Suprapubic skin (tissue), 4 donors: ENCODE measurements around the gene TRUB2. TPM values are rescaled to one million over a fixed set of nuclear protein-coding genes. Genes with fewer than 3 reads are reported as not detected.
A peak's percentile ranks its signal among the peaks of the same experiment; 100 is the strongest.
"Not testable (repeated sequence)": the region's sequence is repeated elsewhere in the genome, so short reads cannot be mapped to it uniquely, and the experiment has no call there.

Experiments
- DNase-seq, 2 donors: peaks; one replicate each; pipeline ENCODE4 v3.0.0-alpha.2; 2019; ENCODE audit warnings: low spot score in 2 of 2
- H3K27ac ChIP-seq: fragments of 200-600 bp; sonication (generic); one replicate; pipeline ENCODE4 v1.5.1; 2019
- H3K27me3 ChIP-seq: fragments of 200-600 bp; sonication (generic); one replicate; pipeline ENCODE4 v1.5.1; 2019
- H3K36me3 ChIP-seq: fragments of 200-600 bp; sonication (generic); one replicate; pipeline ENCODE4 v1.5.1; 2019
- H3K4me1 ChIP-seq: fragments of 200-600 bp; sonication (generic); one replicate; pipeline ENCODE4 v1.5.1; 2019
- H3K4me3 ChIP-seq: fragments of 200-600 bp; sonication (generic); one replicate; pipeline ENCODE4 v1.5.1; 2019; ENCODE audit warnings: mild to moderate bottlenecking
- H3K9me3 ChIP-seq: fragments of 200-600 bp; sonication (generic); one replicate; pipeline ENCODE4 v1.5.1; 2019
- EP300 ChIP-seq: sonication (generic); formaldehyde crosslinking; IDR thresholded peaks from one replicate; pipeline ENCODE4 v1.6.1; 2017; ENCODE audit warnings: antibody characterized with exemption
- POLR2A ChIP-seq, 2 donors: fragments of 450-650 bp; IDR thresholded peaks; one replicate each; pipeline ENCODE4 v1.6.1; 2017; ENCODE audit warnings: antibody characterized with exemption in 2 of 2, mild to moderate bottlenecking in 2 of 2, moderate library complexity in 2 of 2
- POLR2AphosphoS5 ChIP-seq, 3 donors: sonication (generic); formaldehyde crosslinking; IDR thresholded peaks; one replicate each; pipeline ENCODE4 v1.6.1; 2017; ENCODE audit warnings: antibody characterized with exemption in 3 of 3
- WGBS: methylation state at CpG from one replicate; pipeline ENCODE4 v1.1.5; 2018; 5-methylcytosine and 5-hydroxymethylcytosine counted together
- total RNA-seq, 4 donors: library from RNA; depleted of rRNA; stranded (reverse); fragments of >200 nt; gene quantifications; one replicate each; pipeline ENCODE4 v1.1.0, GENCODE V29; 2016
- TF ChIP-seq, protein P1 (sequence below), 2 donors: fragments of 200-600 bp in 1 of 2; fragments of 450-650 bp in 1 of 2; sonication (generic) in 1 of 2; IDR thresholded peaks; one replicate each; pipeline ENCODE4 v1.5.1; 2016 to 2019; ENCODE audit warnings: antibody characterized with exemption in 2 of 2, mild to moderate bottlenecking in 1 of 2, moderate library complexity in 1 of 2

The TRUB2 gene
- total RNA-seq, 4 donors from 2014 or later: 11.6 to 19.9 (median 14.1) TPM

DNA sequence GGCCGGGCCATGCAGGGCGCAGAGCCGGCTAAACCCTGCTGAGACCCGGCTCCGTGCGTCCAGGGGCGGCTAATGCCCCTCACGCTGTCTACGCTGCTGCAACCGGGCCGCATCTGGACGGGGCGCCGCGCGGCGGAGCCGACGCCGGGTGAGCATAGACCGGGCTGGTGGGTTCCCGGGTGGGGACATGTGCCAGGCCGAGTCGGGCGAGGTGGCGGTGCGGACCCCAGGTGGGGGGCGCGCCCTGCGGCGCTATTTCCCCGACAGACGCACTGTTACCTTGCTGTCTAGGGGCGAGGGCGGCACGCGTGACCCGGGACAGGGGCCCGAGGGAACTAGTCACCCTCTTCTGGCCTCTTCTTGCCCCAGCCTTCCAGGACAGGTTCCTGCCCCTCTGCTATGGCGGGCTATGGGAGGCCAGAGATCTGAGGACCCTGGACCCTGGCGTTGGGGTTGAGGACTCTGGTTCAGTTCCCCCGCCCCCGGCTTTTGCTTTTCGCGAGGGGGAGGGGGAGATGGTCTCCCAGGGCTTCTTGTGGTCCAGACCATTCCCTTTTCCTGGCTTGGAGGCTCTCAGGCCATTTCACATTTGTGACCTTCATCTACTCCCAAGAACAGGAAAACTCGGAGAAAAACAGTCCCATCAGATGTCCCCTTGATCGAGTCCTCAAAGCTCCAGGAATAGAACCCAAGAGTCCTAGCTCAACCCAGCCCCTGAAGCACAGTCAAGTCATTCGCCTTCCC is 18.6 kb upstream of the TRUB2 start:
- Histone ChIP-seq H3K36me3 (peaks cover 33% of the 10 kb centered on the region), H3K27ac (peak overlapping the region; percentile 75), H3K27me3 (no peaks in the 10 kb centered on the region), H3K4me1 (peaks cover 18% of the 10 kb centered on the region), H3K4me3 (peak overlapping the region; percentile 70), H3K9me3 (no peaks in the 10 kb centered on the region)
- DNase-seq: peak in 1 of 2 donors; percentile 74
- no peak for TF ChIP-seq POLR2AphosphoS5 (IDR thresholded peaks at IDR 0.05)
- no peak for TF ChIP-seq EP300
- TF ChIP-seq POLR2A (IDR thresholded peaks at IDR 0.05): no peak
- TF ChIP-seq, protein P1, sequence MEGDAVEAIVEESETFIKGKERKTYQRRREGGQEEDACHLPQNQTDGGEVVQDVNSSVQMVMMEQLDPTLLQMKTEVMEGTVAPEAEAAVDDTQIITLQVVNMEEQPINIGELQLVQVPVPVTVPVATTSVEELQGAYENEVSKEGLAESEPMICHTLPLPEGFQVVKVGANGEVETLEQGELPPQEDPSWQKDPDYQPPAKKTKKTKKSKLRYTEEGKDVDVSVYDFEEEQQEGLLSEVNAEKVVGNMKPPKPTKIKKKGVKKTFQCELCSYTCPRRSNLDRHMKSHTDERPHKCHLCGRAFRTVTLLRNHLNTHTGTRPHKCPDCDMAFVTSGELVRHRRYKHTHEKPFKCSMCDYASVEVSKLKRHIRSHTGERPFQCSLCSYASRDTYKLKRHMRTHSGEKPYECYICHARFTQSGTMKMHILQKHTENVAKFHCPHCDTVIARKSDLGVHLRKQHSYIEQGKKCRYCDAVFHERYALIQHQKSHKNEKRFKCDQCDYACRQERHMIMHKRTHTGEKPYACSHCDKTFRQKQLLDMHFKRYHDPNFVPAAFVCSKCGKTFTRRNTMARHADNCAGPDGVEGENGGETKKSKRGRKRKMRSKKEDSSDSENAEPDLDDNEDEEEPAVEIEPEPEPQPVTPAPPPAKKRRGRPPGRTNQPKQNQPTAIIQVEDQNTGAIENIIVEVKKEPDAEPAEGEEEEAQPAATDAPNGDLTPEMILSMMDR (IDR thresholded peaks at IDR 0.05): no peak
- WGBS: 5% methylated on average over 3 of the region's 48 CpGs

DNA sequence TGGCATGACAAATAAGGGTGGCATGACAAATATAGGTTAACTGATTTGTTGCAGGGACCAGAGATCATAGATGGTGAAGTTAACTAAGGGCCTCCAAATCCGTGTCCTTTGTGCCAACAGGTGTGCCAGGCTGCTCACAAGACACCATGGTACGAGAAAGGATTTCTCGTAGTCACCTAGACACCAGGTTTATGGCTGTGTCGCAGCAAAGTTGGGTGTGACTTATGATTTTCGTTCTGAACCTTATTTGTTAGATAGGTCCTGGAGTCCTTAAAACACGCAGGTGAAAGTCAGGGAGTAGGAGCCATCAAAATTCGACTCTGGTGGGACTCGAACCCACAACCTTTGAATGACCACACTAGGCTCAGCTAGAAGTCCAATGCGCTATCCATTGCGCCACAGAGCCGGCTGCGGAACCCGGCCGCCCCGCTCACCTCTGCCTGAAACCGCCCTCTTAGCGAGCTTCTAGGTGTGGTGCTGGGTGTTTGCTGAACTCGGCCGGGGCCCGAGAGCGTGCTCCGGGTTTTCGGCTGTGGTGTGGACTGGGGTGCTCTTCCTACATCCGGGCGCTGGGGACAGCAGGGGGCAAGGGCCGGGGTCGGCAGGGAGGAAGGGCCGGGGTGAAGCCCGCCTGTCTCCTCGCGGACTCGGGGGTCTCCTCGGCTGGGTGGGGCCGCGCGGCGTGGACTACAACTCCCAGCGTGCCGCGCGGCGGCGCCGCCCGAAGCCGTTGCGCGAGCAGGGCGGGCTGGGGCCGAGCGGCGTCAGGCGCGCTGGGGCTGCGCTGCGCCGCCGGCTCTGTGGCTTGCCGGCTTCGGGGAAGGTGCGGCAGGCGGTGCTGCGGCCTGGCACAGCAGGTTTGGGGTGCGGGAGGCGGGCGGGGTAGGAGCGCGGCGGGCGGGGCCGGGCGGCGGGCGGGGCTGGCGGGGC is 17.8 kb upstream of the TRUB2 start, which contains the start of gene SLC27A4:
SLC27A4 (plus strand) TSS at position 767 of the 930 bp plus-strand sequence. CDS start 2,606 bp downstream, outside the sequence.
- Histone ChIP-seq H3K27me3 (no peaks in the 10 kb centered on the region), H3K27ac (peak within 1 kb of the TSS; percentile 75), H3K9me3 (no peaks in the 10 kb centered on the region), H3K4me1 (peaks cover 18% of the 10 kb centered on the region), H3K36me3 (peaks cover 24% of the 10 kb centered on the region), H3K4me3 (peak within 1 kb of the TSS; percentile 70)
- 18% methylated on average over 19 of the region's 75 CpGs for WGBS
- DNase-seq: peak in 1 of 2 donors; percentile 71
- TF ChIP-seq POLR2A (IDR thresholded peaks at IDR 0.05) (no peak), POLR2AphosphoS5 (IDR thresholded peaks at IDR 0.05) (no peak), EP300 (no peak)
- TF ChIP-seq, protein P1 (IDR thresholded peaks at IDR 0.05): no peak

DNA sequence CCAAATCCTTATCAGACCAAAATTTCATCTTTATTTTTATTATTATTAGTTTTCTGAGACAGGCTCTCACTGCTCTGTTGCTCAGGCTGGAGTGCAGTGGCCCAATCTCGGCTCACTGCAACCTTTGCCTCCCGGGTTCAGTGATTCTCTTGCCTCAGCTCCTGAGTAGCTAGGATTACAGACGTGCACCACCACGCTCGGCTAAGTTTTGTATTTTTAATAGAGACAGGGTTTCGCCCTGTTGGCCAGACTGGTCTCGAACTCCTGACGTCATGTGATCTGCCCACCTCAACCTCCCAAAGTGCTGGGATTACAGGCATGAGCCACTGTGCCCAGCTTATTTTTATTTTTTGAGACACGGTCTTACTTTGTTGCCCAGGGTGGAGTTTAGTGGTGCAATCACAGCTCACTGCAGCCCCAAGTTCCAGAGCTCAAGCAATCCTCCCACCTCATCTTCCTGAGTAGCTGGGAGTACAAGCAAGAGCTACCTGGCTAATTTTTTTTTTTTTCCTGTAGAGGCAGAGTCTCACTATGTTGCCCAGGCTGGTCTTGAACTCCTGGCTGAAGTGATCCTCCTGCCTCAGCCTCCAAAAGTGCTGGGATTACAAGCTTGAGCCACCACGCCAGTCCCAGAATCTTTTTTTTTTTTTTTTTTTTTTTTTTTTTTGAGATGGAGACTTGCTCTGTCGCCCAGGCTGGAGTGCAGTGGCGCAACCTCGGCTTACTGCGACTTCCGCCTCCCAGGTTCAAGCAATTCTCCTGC is 16.8 kb upstream of the TRUB2 start:
- Histone ChIP-seq H3K4me1 (peaks cover 18% of the 10 kb centered on the region), H3K36me3 (peaks cover 19% of the 10 kb centered on the region)
- not testable (repeated sequence) for H3K4me3 ChIP-seq, H3K27me3 ChIP-seq, DNase-seq, H3K9me3 ChIP-seq, H3K27ac ChIP-seq
- 91% methylated on average over 15 of the region's 15 CpGs for WGBS

DNA sequence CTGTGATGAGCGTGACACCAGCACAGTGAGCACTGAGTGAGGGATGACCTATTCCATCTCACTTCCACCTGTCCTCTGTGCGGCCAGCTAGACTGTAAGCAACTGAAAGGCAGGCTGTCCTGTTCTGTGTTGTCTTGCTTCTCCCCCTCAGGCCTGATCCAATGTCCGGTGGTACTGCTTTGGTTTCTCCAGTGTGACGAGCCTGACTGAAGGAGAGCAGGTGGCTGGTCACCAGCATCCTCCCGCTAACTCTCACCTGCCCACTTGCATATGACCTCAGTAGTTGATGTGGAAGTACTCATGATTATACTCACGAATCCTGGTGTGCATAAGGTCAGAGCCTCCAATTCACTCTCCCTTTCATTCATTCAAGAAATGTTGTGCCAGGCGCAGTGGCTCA is 15.7 kb upstream of the TRUB2 start:
- WGBS: 99% methylated on average over 6 of the region's 7 CpGs
- no peak for DNase-seq

DNA sequence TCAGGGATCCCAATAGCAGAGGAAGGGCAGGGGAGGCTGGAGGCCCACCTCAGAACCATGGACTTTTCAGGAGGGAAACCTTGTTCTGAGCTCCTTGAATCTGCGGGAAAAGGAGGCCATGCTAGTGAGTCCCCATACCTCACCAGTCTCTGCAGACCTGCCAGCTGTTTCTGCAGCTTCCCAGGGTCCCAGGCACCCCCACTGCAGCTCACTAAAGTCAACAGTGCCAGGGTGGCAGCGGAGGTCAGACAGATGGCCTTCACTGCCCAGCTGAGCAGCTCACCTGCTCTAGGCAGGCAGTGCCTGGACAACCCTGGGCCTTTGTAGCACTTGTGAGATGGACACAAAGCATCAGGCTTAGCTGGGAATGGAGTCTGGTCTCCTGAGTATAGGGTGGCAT is 13.7 kb upstream of the TRUB2 start:
- Histone ChIP-seq H3K27me3 (no peaks in the 10 kb centered on the region), H3K27ac (no peak overlapping the region), H3K4me3 (no peak overlapping the region), H3K4me1 (peaks cover 8% of the 10 kb centered on the region), H3K36me3 (peaks cover 34% of the 10 kb centered on the region), H3K9me3 (no peaks in the 10 kb centered on the region)
- no CpG with 5 or more reads among the region's 2 CpGs for WGBS
- TF ChIP-seq, protein P1 (IDR thresholded peaks at IDR 0.05): no peak
- TF ChIP-seq EP300: no peak
- TF ChIP-seq POLR2AphosphoS5 (IDR thresholded peaks at IDR 0.05): no peak
- TF ChIP-seq POLR2A (IDR thresholded peaks at IDR 0.05): no peak
- no peak for DNase-seq

More for the DNA sequence above, 15.7 kb upstream of the TRUB2 start:
- H3K27ac ChIP-seq: no peak overlapping the region
- TF ChIP-seq, protein P1 (IDR thresholded peaks at IDR 0.05): no peak
- TF ChIP-seq POLR2AphosphoS5 (IDR thresholded peaks at IDR 0.05): no peak
- no peak for TF ChIP-seq EP300
- no peak for TF ChIP-seq POLR2A (IDR thresholded peaks at IDR 0.05)
- peaks cover 19% of the 10 kb centered on the region for H3K36me3 ChIP-seq
- H3K27me3 ChIP-seq: no peaks in the 10 kb centered on the region
- H3K4me1 ChIP-seq: peaks cover 18% of the 10 kb centered on the region
- H3K4me3 ChIP-seq: no peak overlapping the region
- no peaks in the 10 kb centered on the region for H3K9me3 ChIP-seq
